ENCODE measurements around the gene SELENOO.

The SELENOO gene

GRCh38 chr22:50173311-50173982 is 27.4 kb upstream of the SELENOO start:
- DNase-seq (ENCODE audit: low read depth, low spot score) = no peak

DNA sequence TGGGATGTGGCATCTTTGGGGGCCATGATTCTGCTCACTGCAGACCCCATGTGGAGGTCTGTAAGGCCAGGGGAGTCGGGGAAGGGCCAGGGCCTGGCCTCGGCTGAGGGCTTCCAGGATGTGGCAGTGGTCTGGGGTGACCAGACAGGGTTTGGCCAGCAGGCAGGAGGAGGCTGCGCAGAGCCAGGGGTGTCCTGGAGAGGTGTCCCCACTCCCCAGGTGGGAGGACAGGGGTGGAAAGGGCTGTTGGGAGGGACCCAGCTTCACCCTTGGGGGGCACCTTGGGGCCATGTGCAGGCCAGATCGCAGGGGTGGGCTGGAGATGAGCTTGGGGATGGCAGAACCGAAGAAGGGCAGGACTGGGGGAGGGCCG is 26.8 kb upstream of the SELENOO start:
- DNase-seq (ENCODE audit: low read depth, low spot score) = no peak

DNA sequence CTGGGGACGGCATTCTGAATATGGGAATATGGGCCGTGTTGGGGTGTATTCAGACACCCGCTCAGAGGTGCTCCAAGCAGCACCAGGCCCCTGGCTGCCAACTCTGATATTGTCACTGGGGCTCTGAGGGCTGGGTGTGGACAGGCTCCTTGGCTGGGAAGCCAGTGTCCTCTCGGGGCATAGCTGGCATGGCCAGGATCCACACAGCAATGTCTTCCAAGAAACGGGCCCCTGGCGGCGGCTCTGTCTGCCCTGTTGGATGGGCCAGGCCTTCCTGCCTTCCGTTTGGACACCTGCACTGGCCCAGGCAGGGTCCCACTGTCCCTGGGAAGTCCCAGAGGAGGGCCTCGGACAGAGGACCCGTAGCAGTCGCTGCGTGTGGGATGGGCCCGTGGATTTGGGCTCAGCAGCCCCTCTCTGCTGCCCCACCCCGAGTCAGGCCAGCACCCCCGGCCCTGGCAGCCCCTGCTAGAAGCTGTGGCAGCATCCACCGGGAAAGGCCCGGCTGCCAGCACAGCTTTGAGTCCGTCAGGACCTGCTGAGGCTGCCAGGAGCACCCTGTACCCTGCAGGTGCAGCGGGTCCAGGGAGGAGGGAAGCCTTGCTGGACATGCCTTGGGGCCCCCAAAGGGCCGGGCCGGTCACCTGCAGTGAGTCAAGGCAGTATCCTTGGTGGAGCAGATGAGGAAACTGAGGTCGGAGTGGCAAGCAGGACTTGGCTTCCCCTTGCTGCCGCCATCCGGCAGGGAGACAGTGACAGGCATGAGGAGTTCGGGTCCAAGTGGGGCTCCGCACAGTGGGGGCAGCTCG is 26.2 kb upstream of the SELENOO start:
- DNase-seq (ENCODE audit: low read depth, low spot score) = no peak

GRCh38 chr22:50175191-50175461 is 25.7 kb upstream of the SELENOO start:
- DNase-seq (ENCODE audit: low read depth, low spot score) = no peak

GRCh38 chr22:50175921-50176849 is 24.6 kb upstream of the SELENOO start:
- no peak for DNase-seq (ENCODE audit: low read depth, low spot score)

DNA sequence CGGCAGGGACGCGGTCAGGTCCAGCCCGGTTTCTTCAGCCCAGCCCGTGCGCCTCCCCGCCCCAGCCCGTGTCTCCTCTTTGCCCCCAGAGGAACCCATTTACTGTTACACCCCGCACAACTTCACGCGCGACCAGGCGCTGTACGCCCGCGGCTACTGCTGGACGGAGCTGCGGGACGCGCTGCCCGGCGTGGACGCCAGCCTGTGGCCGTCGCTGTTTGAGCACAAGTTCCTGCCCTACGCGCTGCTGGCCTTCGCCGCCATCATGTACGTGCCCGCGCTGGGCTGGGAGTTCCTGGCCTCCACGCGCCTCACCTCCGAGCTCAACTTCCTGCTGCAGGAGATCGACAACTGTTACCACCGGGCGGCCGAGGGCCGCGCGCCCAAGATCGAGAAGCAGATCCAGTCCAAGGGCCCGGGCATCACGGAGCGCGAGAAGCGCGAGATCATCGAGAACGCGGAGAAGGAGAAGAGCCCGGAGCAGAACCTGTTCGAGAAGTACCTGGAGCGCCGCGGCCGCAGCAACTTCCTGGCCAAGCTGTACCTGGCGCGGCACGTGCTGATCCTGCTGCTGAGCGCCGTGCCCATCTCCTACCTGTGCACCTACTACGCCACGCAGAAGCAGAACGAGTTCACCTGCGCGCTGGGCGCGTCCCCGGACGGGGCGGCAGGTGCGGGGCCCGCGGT is 23.8 kb upstream of the SELENOO start:
- DNase-seq (ENCODE audit: low read depth, low spot score) = no peak

GRCh38 chr22:50177537-50178470 is 23.0 kb upstream of the SELENOO start:
- DNase-seq (ENCODE audit: low read depth, low spot score) = no peak

DNA sequence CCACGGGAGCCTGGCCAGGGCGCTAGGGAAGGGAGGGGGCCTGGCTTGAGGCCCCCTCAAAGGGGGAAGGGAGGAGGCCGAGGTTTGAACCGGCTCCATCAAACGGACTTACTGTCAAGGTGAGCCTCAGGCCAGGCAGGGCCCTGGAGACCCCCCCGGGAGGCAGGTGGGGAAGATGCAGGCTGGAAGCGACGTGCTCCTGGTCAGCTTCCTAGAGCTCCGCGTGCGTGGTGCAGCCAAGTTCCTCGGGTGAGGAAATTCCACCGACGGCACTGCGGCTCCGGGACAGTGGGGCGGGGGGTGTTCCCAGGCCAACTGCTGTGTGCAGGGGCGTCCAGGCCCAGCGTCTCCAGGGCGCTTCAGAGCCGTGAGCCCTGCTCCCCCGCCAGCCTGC is 22.3 kb upstream of the SELENOO start:
- DNase-seq (ENCODE audit: low read depth, low spot score) = no peak

DNA sequence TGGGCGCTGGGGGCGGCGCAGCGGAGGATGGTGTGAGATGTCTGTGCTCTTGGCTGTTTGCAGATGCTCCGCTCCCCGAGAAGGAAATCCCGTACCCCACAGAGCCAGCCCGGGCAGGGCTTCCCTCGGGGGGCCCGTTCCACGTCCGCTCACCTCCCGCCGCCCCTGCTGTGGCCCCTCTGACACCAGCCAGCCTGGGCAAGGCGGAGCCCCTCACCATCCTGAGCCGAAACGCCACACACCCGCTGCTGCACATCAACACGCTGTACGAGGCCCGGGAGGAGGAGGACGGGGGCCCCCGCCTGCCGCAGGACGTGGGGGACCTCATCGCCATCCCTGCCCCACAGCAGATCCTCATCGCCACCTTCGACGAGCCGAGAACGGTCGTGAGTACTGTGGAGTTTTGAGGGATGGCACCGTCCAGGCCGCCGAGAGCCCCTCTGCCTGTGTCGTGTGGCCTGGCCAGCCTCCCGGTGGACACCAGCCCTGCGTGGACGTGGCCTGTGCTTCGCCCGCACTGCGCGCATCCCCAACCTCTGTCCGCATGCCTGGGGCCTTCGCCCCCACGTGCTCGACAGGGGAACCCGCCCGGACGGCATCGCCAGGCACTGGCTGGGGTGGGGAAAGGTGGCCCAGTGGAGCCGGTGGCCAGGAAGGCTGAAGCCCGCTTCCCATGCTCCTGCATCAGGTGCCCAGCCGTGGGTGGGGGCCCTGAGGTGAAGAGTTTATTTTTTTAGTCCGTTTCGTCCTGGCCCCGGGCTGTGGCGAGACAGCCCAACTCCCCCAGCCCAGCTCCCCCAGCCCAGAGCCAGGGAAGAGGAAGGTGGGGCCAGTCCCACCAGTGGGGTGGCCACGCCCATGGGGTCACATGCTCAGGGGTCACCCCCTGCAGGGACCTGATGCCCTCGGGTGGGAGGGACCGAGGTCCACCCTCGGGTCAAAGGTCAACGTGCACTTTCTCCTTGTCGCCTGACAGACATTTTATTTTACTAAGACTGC is 21.6 kb upstream of the SELENOO start:
- no peak for DNase-seq (ENCODE audit: low read depth, low spot score)

DNA sequence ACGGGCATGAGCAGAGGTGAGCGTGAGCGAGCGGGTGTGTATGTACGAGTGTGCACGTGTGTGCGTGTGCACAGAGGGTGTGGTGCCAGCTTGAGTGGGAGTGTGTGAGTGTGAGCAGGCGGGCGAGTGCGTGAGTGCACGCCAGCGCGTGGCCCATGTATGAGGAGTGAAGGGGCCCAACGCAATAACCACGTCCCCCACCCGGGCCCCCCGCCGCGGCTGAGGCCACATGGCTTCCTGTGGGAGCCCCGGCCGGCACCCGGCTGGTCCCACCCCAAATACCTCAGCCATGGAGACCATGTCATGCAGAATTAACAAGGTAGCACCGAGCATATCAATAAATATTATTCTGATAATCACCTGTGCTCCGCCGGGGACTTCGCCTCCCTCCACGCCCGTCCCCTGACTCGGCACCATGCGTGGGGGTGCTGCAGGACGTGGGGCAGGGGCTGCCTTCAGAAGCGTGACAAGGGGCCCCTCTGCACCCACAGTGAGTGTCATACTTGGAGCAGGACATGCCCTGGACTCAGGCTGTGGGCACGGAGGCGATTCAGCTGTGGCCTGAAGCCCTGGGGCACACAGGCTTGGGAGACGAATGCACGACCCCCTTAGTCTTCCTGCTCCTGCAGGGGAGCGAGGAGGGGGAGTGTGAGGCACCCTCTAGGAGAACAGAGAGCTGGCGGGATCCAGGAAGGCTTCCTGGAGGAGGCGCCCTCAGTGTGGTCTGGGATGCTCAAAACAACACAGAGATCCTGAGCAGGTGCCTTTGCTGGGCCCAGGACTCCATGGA is 20.7 kb upstream of the SELENOO start:
- DNase-seq (ENCODE audit: low read depth, low spot score) = no peak

DNA sequence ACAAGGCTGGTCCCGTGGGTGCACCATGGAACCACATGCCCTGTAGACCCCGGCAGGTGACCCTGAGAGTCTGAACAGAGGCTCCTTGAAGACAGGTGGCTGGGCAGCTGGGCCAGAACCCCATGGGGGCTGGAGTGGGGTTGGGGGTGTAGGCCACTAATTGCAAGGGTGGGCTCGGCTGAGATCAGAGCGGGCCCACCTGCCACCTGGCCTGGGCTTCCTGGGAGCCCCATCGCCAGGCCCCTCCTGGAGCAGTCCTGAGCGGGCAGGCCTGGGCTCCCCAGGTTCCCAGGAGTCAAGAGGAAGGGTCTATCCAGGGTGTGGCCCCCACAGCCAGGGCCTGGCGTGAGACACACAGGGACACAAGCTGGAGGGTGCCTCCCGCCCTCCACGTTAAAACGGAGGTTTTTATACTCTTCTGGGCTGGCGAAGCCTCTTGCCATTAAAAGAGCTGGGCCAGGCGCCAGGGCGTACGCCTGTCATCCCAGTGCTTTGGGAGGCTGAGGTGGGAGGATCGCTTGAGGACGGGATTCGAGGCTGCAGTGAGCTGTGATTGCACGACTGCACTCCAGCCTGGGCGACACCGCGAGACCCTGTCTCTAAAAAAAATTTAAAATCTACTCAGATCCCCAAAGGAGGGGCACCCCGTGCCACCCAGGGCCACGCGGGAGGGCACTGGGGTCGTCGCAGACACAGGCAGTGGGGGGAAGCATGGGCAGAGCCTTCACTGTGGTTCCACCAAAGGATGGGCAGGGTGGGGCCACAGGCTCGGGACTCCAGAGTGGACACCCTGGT is 19.9 kb upstream of the SELENOO start:
- DNase-seq (ENCODE audit: low read depth, low spot score) = no peak

- no peak for DNase-seq (ENCODE audit: low read depth, low spot score)
Measured at GRCh38 chr22:50182176-50183081, 18.4 kb upstream of the SELENOO start.

GRCh38 chr22:50183141-50183971 is 17.5 kb upstream of the SELENOO start:
- no peak for DNase-seq (ENCODE audit: low read depth, low spot score)

- no peak for DNase-seq (ENCODE audit: low read depth, low spot score)
Measured at GRCh38 chr22:50184004-50184901, 16.6 kb upstream of the SELENOO start.

GRCh38 chr22:50184902-50185374 is 15.9 kb upstream of the SELENOO start:
- no peak for DNase-seq (ENCODE audit: low read depth, low spot score)
